Measurements from ENCODE around the gene DOCK9.

DNA sequence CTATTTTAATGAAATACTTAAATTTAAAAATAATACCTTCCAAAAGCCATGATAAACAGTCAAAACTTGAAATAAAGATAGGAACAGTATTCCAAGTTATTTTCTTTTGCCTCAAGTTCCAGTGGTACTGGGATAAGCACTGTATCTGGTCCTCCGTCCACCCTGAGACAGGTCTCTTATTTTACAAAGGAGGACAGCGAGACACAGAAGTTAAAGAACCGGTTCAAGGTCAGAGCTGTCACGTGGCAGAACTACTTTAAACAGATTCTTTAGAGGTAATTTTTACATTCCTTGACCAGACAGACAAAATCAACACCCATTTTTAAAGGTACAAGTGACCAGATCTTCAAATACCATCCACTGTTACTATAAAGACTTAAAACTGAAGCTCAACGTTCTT is 10.4 kb upstream of the DOCK9 start:
- TF ChIP-seq POLR2A (IDR thresholded peaks at IDR 0.05; ENCODE audit: low read depth, low read length) (no peak), TAF1 (IDR thresholded peaks at IDR 0.05; ENCODE audit: low read depth, low read length) (no peak), POLR2AphosphoS5 (IDR thresholded peaks at IDR 0.05; ENCODE audit: low read depth, low read length) (no peak)
